HCT116 (cell line): ENCODE data around the gene AKR7A2. TPM values are rescaled to one million over a fixed set of nuclear protein-coding genes. Genes with fewer than 3 reads are reported as not detected.

Source experiments
- ATAC-seq: fragments of 200-7000 bp; cut with Tn5 transposase; 2 replicates; pipeline ENCODE4 v1.9.1; 2020; ENCODE audit warnings: mild to moderate bottlenecking, moderate library complexity
- BruUV-seq: library from RNA; stranded (reverse); fragments of 400-500 nt; replicated peaks from 2 replicates; lab custom pipeline; 2021; lab: Mats Ljungman, UMichigan
- CTCF ChIA-PET: fragments of 300-600 bp; sonication (Branson Sonifier 250); formaldehyde crosslinking; loops from one replicate; lab custom pipeline; 2021; ENCODE audit warnings: antibody characterized with exemption; lab: Charles Lee
- POLR2A ChIA-PET: fragments of 300-600, 350-600 bp; sonication (Branson Sonifier 250); formaldehyde crosslinking; loops from one replicate; lab custom pipeline; 2021; ENCODE audit warnings: antibody characterized with exemption; lab: Charles Lee
- RAD21 ChIA-PET, 2 experiments: fragments of 300-600 bp; sonication (Branson Sonifier 250); formaldehyde crosslinking; loops; one replicate each; lab custom pipeline; 2023; ENCODE audit warnings: low total read pairs in 2 of 2; ENCODE audit not compliant: uncharacterized antibody in 2 of 2, unreplicated experiment in 2 of 2, low non-redundant PET in 1 of 2; lab: Charles Lee
- DNase-seq: peaks from one replicate; pipeline ENCODE4 v3.0.0-alpha.2; 2010; ENCODE audit warnings: low read depth, low spot score
- H2AFZ ChIP-seq: fragments of 200-600 bp; shearing (Covaris generic), sonication (generic); 2 replicates; pipeline ENCODE4 v1.6.1; 2017; ENCODE audit warnings: low read depth, mixed run types, mixed read lengths, antibody characterized with exemption, low read length; ENCODE audit not compliant: poor library complexity, severe bottlenecking
- H3K27ac ChIP-seq: 2 replicates; pipeline ENCODE4 v1.5.1; 2012; ENCODE audit warnings: low read depth, low read length
- H3K27me3 ChIP-seq: fragments of 200-600 bp; sonication (generic); 2 replicates; pipeline ENCODE4 v1.6.1; 2016; ENCODE audit warnings: mixed run types, low read length, mixed read lengths; ENCODE audit not compliant: insufficient read depth
- H3K36me3 ChIP-seq, 2 experiments: fragments of 200-500 bp in 1 of 2; fragments of 200-600 bp in 1 of 2; sonication (Bioruptor generic) in 1 of 2; sonication (generic) in 1 of 2; 2 replicates each; pipeline versions ENCODE4 v1.5.1 to v1.6.1; 2014 to 2016; ENCODE audit warnings: low read length in 2 of 2, inconsistent platforms in 1 of 2, mixed read lengths in 1 of 2, mixed run types in 1 of 2; ENCODE audit not compliant: insufficient read depth in 2 of 2, control insufficient read depth in 1 of 2
- H3K4me1 ChIP-seq, 2 experiments: fragments of 200-600 bp in 1 of 2; sonication (generic) in 1 of 2; 2 replicates each; pipeline versions ENCODE4 v1.5.1 to v1.6.1; 2012 to 2017; ENCODE audit warnings: low read length in 2 of 2, inconsistent platforms in 1 of 2, mild to moderate bottlenecking in 1 of 2, mixed read lengths in 1 of 2, mixed run types in 1 of 2, moderate library complexity in 1 of 2; ENCODE audit not compliant: insufficient read depth in 2 of 2, control insufficient read depth in 1 of 2
- H3K4me2 ChIP-seq: fragments of 200-600 bp; sonication (generic); 2 replicates; pipeline ENCODE4 v1.6.1; 2017; ENCODE audit warnings: mixed run types, low read length, mixed read lengths
- H3K4me3 ChIP-seq, 2 experiments: fragments of 200-600 bp in 1 of 2; sonication (generic) in 1 of 2; replicated peaks in 1 of 2; 2 replicates each; pipeline ENCODE4 v1.5.1; 2011 to 2016; ENCODE audit warnings: low read length in 2 of 2, control low read depth in 1 of 2, low read depth in 1 of 2, mild to moderate bottlenecking in 1 of 2, mixed read lengths in 1 of 2, mixed run types in 1 of 2
- H3K79me2 ChIP-seq: fragments of 200-600 bp; sonication (generic); 2 replicates; pipeline ENCODE4 v1.6.1; 2017; ENCODE audit warnings: mild to moderate bottlenecking, mixed run types, low read length, moderate library complexity, mixed read lengths; ENCODE audit not compliant: insufficient read depth
- H3K9ac ChIP-seq: fragments of 200-600 bp; sonication (generic); 2 replicates; pipeline ENCODE4 v1.6.1; 2016; ENCODE audit warnings: low read length, mixed read lengths
- H3K9me2 ChIP-seq: fragments of 200-600 bp; sonication (generic), shearing (Covaris generic); 2 replicates; pipeline ENCODE4 v1.6.1; 2017; ENCODE audit warnings: mixed run types, mild to moderate bottlenecking, moderate library complexity; ENCODE audit not compliant: insufficient read depth
- H3K9me3 ChIP-seq, 2 experiments: fragments of 200-500 bp in 1 of 2; fragments of 200-600 bp in 1 of 2; sonication (Bioruptor generic) in 1 of 2; sonication (generic) in 1 of 2; 2 replicates each; pipeline ENCODE4 v1.6.1; 2014 to 2017; ENCODE audit warnings: low read length in 2 of 2, mixed read lengths in 2 of 2, inconsistent platforms in 1 of 2, low read depth in 1 of 2, mild to moderate bottlenecking in 1 of 2, mixed run types in 1 of 2, moderate library complexity in 1 of 2; ENCODE audit not compliant: control insufficient read depth in 1 of 2, insufficient read depth in 1 of 2
- H4K20me1 ChIP-seq: fragments of 200-600 bp; sonication (generic), shearing (Covaris generic); 2 replicates; pipeline ENCODE4 v1.6.1; 2017; ENCODE audit warnings: mixed run types, mild to moderate bottlenecking, moderate library complexity; ENCODE audit not compliant: insufficient read depth
- CBX3 ChIP-seq: IDR thresholded peaks from 2 replicates; pipeline ENCODE4 v1.6.1; 2012; ENCODE audit warnings: low read depth
- CEBPB ChIP-seq: IDR thresholded peaks from 2 replicates; pipeline ENCODE4 v1.6.1; 2012; ENCODE audit warnings: low read depth
- EGR1 ChIP-seq: IDR thresholded peaks from 2 replicates; pipeline ENCODE4 v1.6.1; 2012; ENCODE audit warnings: low read depth
- ELF1 ChIP-seq: IDR thresholded peaks from 2 replicates; pipeline ENCODE4 v1.6.1; 2012; ENCODE audit warnings: low read depth, borderline replicate concordance
- EZH2 ChIP-seq: fragments of 200-600 bp; sonication (generic); IDR thresholded peaks from 2 replicates; pipeline ENCODE4 v1.6.1; 2017; ENCODE audit warnings: antibody characterized with exemption, mixed run types
- EZH2phosphoT487 ChIP-seq: fragments of 200-600 bp; IDR thresholded peaks from 2 replicates; pipeline ENCODE4 v1.6.1; 2018; ENCODE audit warnings: antibody characterized with exemption, borderline replicate concordance
- FOSL1 ChIP-seq: IDR thresholded peaks from 2 replicates; pipeline ENCODE4 v1.6.1; 2012; ENCODE audit warnings: low read depth
- JUND ChIP-seq: IDR thresholded peaks from 2 replicates; pipeline ENCODE4 v1.6.1; 2012
- POLR2AphosphoS5 ChIP-seq: IDR thresholded peaks from 2 replicates; pipeline ENCODE4 v1.6.1; 2011; ENCODE audit warnings: mild to moderate bottlenecking, low read depth, low read length, moderate library complexity
- RAD21 ChIP-seq: IDR thresholded peaks from 2 replicates; pipeline ENCODE4 v1.6.1; 2012; ENCODE audit warnings: low read depth, mild to moderate bottlenecking
- SIN3A ChIP-seq: IDR thresholded peaks from 2 replicates; pipeline ENCODE4 v1.6.1; 2012; ENCODE audit warnings: low read depth
- SRF ChIP-seq: IDR thresholded peaks from 2 replicates; pipeline ENCODE4 v1.6.1; 2012; ENCODE audit warnings: low read depth
- TCF7L2 ChIP-seq: IDR thresholded peaks from 2 replicates; pipeline ENCODE4 v1.7.0; 2011; ENCODE audit warnings: borderline replicate concordance, inconsistent platforms; ENCODE audit not compliant: insufficient read depth, insufficient read length; ENCODE audit errors: extremely low read depth
- ZFX ChIP-seq: fragments of 450-650 bp; IDR thresholded peaks from 2 replicates; pipeline ENCODE4 v1.6.1; 2017
- ZNF274 ChIP-seq: fragments of 200-500 bp; sonication (Bioruptor generic); IDR thresholded peaks from 2 replicates; pipeline ENCODE4 v1.6.1; 2014; ENCODE audit warnings: mild to moderate bottlenecking, low read depth, low read length, inconsistent platforms
- intact Hi-C: fragments of 100-400 bp; cut with micrococcal nuclease; formaldehyde crosslinking; loops from 2 replicates; pipeline ENCODE4 v1.10.0; 2022
- total RNA-seq: library from RNA; stranded (reverse); gene quantifications from one replicate; pipeline ENCODE4 v1.2.1, GENCODE V29; 2021; ENCODE audit not compliant: unreplicated experiment
- TF ChIP-seq, protein P1 (sequence below): IDR thresholded peaks from 2 replicates; pipeline ENCODE4 v1.6.1; 2012; ENCODE audit warnings: low read depth
- TF ChIP-seq, protein P2 (sequence below): IDR thresholded peaks from 2 replicates; pipeline ENCODE4 v1.6.1; 2012
- TF ChIP-seq, protein P3 (sequence below): IDR thresholded peaks from 2 replicates; pipeline ENCODE4 v1.6.1; 2012
- TF ChIP-seq, protein P4 (sequence below), 3 experiments: fragments of 200-600 bp in 1 of 3; sonication (generic) in 1 of 3; IDR thresholded peaks in 2 of 3; conservative IDR thresholded peaks in 1 of 3; 2 replicates each; pipeline ENCODE4 v1.5.1; 2012 to 2017; ENCODE audit warnings: low read depth in 2 of 3, low read length in 2 of 3, antibody characterized with exemption in 1 of 3, borderline replicate concordance in 1 of 3, control low read depth in 1 of 3, mild to moderate bottlenecking in 1 of 3, mixed read lengths in 1 of 3, mixed run types in 1 of 3, moderate library complexity in 1 of 3; ENCODE audit not compliant: insufficient read depth in 1 of 3
- TF ChIP-seq, protein P5 (sequence below): IDR thresholded peaks from 2 replicates; pipeline ENCODE4 v1.6.1; 2011; ENCODE audit warnings: mild to moderate bottlenecking, low read length, moderate library complexity; ENCODE audit not compliant: insufficient replicate concordance; ENCODE audit errors: extremely low read depth

The AKR7A2 gene
- total RNA-seq, 1 experiment from 2014 or later: 90.8 TPM

DNA sequence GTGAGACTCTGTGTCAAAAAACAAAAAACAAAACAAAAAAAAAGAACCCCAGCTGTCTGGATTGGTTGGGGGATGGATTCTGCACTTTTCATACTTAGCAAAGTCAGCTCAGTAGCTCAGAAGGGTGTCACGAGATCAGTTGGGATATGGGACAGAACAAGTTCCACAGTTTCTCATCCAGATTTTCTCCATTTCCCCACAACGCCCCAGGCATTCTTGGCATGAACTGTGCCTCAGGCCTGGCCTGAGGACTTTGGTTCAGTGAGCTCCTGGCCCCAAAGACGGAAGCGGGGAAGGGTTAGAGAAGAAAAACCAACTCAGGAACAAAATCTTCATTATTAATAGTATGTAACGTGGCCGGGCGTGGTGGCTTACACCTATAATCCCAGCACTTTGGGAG is 1.9 kb downstream of the AKR7A2 start:
- H3K4me1 ChIP-seq: peaks cover 14 to 37% of the 10 kb centered on the region in 2 experiments; a peak in 3 of 4 replicates
- no peaks in the 10 kb centered on the region for H3K9me2 ChIP-seq
- POLR2A ChIA-PET: no interaction called here
- BruUV-seq: no TSS peak
- no peak for ATAC-seq
- CTCF ChIA-PET: no interaction called here
- H3K79me2 ChIP-seq: peaks cover 33% of the 10 kb centered on the region
- no peak for DNase-seq
- no peak overlapping the region for H2AFZ ChIP-seq
- RAD21 ChIA-PET: no interaction called here
- no peaks in the 10 kb centered on the region for H3K27me3 ChIP-seq
- no peak overlapping the region for H3K9ac ChIP-seq
- no peak overlapping the region for H3K27ac ChIP-seq
- intact Hi-C loops: no loop called here
- H3K36me3 ChIP-seq: peaks cover 14 to 17% of the 10 kb centered on the region in 2 experiments
- no peaks in the 10 kb centered on the region for H4K20me1 ChIP-seq
- no peak for TF ChIP-seq EZH2phosphoT487
- TF ChIP-seq TCF7L2: no peak
- TF ChIP-seq CEBPB: no peak
- no peak for TF ChIP-seq JUND
- no peak for TF ChIP-seq ZNF274
- no peak for TF ChIP-seq ELF1
- TF ChIP-seq ZFX: no peak
- no peak for TF ChIP-seq SRF
- no peak for TF ChIP-seq RAD21
- TF ChIP-seq, protein P1, sequence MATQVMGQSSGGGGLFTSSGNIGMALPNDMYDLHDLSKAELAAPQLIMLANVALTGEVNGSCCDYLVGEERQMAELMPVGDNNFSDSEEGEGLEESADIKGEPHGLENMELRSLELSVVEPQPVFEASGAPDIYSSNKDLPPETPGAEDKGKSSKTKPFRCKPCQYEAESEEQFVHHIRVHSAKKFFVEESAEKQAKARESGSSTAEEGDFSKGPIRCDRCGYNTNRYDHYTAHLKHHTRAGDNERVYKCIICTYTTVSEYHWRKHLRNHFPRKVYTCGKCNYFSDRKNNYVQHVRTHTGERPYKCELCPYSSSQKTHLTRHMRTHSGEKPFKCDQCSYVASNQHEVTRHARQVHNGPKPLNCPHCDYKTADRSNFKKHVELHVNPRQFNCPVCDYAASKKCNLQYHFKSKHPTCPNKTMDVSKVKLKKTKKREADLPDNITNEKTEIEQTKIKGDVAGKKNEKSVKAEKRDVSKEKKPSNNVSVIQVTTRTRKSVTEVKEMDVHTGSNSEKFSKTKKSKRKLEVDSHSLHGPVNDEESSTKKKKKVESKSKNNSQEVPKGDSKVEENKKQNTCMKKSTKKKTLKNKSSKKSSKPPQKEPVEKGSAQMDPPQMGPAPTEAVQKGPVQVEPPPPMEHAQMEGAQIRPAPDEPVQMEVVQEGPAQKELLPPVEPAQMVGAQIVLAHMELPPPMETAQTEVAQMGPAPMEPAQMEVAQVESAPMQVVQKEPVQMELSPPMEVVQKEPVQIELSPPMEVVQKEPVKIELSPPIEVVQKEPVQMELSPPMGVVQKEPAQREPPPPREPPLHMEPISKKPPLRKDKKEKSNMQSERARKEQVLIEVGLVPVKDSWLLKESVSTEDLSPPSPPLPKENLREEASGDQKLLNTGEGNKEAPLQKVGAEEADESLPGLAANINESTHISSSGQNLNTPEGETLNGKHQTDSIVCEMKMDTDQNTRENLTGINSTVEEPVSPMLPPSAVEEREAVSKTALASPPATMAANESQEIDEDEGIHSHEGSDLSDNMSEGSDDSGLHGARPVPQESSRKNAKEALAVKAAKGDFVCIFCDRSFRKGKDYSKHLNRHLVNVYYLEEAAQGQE: no peak
- TF ChIP-seq, protein P2, sequence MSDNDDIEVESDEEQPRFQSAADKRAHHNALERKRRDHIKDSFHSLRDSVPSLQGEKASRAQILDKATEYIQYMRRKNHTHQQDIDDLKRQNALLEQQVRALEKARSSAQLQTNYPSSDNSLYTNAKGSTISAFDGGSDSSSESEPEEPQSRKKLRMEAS: no peak
- TF ChIP-seq SIN3A: no peak
- no peak for TF ChIP-seq POLR2AphosphoS5
- no peak for TF ChIP-seq CBX3
- no peak for TF ChIP-seq FOSL1
- TF ChIP-seq, protein P3, sequence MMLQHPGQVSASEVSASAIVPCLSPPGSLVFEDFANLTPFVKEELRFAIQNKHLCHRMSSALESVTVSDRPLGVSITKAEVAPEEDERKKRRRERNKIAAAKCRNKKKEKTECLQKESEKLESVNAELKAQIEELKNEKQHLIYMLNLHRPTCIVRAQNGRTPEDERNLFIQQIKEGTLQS: no peak
- TF ChIP-seq, protein P4, sequence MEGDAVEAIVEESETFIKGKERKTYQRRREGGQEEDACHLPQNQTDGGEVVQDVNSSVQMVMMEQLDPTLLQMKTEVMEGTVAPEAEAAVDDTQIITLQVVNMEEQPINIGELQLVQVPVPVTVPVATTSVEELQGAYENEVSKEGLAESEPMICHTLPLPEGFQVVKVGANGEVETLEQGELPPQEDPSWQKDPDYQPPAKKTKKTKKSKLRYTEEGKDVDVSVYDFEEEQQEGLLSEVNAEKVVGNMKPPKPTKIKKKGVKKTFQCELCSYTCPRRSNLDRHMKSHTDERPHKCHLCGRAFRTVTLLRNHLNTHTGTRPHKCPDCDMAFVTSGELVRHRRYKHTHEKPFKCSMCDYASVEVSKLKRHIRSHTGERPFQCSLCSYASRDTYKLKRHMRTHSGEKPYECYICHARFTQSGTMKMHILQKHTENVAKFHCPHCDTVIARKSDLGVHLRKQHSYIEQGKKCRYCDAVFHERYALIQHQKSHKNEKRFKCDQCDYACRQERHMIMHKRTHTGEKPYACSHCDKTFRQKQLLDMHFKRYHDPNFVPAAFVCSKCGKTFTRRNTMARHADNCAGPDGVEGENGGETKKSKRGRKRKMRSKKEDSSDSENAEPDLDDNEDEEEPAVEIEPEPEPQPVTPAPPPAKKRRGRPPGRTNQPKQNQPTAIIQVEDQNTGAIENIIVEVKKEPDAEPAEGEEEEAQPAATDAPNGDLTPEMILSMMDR (IDR thresholded peaks at IDR 0.05 in 2 of 3, conservative IDR thresholded peaks at IDR 0.05 in 1 of 3; ENCODE audit: borderline replicate concordance in 1 of 3, insufficient read depth in 1 of 3, low read depth in 2 of 3, low read length in 2 of 3): no peak
- no peak for TF ChIP-seq EZH2
- TF ChIP-seq, protein P5, sequence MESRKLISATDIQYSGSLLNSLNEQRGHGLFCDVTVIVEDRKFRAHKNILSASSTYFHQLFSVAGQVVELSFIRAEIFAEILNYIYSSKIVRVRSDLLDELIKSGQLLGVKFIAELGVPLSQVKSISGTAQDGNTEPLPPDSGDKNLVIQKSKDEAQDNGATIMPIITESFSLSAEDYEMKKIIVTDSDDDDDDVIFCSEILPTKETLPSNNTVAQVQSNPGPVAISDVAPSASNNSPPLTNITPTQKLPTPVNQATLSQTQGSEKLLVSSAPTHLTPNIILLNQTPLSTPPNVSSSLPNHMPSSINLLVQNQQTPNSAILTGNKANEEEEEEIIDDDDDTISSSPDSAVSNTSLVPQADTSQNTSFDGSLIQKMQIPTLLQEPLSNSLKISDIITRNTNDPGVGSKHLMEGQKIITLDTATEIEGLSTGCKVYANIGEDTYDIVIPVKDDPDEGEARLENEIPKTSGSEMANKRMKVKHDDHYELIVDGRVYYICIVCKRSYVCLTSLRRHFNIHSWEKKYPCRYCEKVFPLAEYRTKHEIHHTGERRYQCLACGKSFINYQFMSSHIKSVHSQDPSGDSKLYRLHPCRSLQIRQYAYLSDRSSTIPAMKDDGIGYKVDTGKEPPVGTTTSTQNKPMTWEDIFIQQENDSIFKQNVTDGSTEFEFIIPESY: no peak
- TF ChIP-seq EGR1: no peak
- TF ChIP-seq, all 23 proteins: peak for 0
- H3K4me3 ChIP-seq: no peak overlapping the region
- H3K9me3 ChIP-seq: no peaks in the 10 kb centered on the region
- H3K4me2 ChIP-seq: no peak overlapping the region
